SK-N-SH (cell line): ENCODE measurements around the gene PTPDC1. TPM values are rescaled to one million over a fixed set of nuclear protein-coding genes. Genes with fewer than 3 reads are reported as not detected.

ENCODE experiments used
- CTCF ChIA-PET: fragments of 300-600, 350-600 bp; formaldehyde crosslinking; extraction: SDS; loops from one replicate; lab custom pipeline; 2021; lab: Yijun Ruan, JAX
- POLR2A ChIA-PET: fragments of 350-600 bp; sonication (Branson Sonifier 250); formaldehyde crosslinking; extraction: SDS; loops from one replicate; lab custom pipeline; 2020; ENCODE audit warnings: antibody characterized with exemption, inconsistent platforms; lab: Yijun Ruan, JAX
- DNase-seq: peaks from one replicate; pipeline ENCODE4 v3.0.0; 2012
- H2AFZ ChIP-seq: fragments of 200-600 bp; sonication (generic); 2 replicates; pipeline ENCODE4 v1.8.1; 2016; ENCODE audit warnings: antibody characterized with exemption, mild to moderate bottlenecking, low read depth
- H3F3A ChIP-seq: fragments of 200-600 bp; sonication (generic); replicated peaks from 2 replicates; pipeline ENCODE3; 2016; ENCODE audit warnings: antibody characterized with exemption, mild to moderate bottlenecking; ENCODE audit not compliant: insufficient read depth
- H3K27ac ChIP-seq, 2 experiments: fragments of 200-500 bp in 1 of 2; fragments of 200-600 bp in 1 of 2; sonication (Bioruptor generic) in 1 of 2; sonication (generic), shearing (Covaris generic) in 1 of 2; 2 replicates each; pipeline versions ENCODE4 v1.5.1 to v1.6.1; 2014 to 2016; ENCODE audit warnings: low read depth in 2 of 2, inconsistent platforms in 1 of 2, low read length in 1 of 2, mild to moderate bottlenecking in 1 of 2, mixed read lengths in 1 of 2
- H3K27me3 ChIP-seq: fragments of 200-600 bp; sonication (generic), shearing (Covaris generic); 2 replicates; pipeline ENCODE4 v1.6.1; 2016; ENCODE audit warnings: mixed run types; ENCODE audit not compliant: insufficient read depth
- H3K36me3 ChIP-seq, 2 experiments: fragments of 200-500 bp in 1 of 2; fragments of 200-600 bp in 1 of 2; sonication (Bioruptor generic) in 1 of 2; sonication (generic) in 1 of 2; replicated peaks in 1 of 2; 2 replicates each; pipeline versions ENCODE3 to v1.5.1; 2014 to 2016; ENCODE audit warnings: low read length in 1 of 2, mild to moderate bottlenecking in 1 of 2; ENCODE audit not compliant: insufficient read depth in 2 of 2, control insufficient read depth in 1 of 2
- H3K4me1 ChIP-seq, 2 experiments: fragments of 200-500 bp in 1 of 2; fragments of 200-600 bp in 1 of 2; sonication (Bioruptor generic) in 1 of 2; sonication (generic), shearing (Covaris generic) in 1 of 2; 2 replicates each; pipeline versions ENCODE4 v1.5.1 to v1.6.1; 2014 to 2016; ENCODE audit warnings: low read depth in 1 of 2, low read length in 1 of 2, mixed run types in 1 of 2; ENCODE audit not compliant: insufficient read depth in 2 of 2, control insufficient read depth in 1 of 2
- H3K4me2 ChIP-seq: fragments of 200-600 bp; sonication (generic), shearing (Covaris generic); 2 replicates; pipeline ENCODE4 v1.6.1; 2017; ENCODE audit warnings: mixed run types
- H3K4me3 ChIP-seq, 2 experiments: fragments of 200-500 bp in 1 of 2; fragments of 200-600 bp in 1 of 2; sonication (Bioruptor generic) in 1 of 2; sonication (generic), shearing (Covaris generic) in 1 of 2; 2 replicates each; pipeline versions ENCODE4 v1.5.1 to v1.8.1; 2014 to 2016; ENCODE audit warnings: low read depth in 2 of 2, inconsistent platforms in 1 of 2, low read length in 1 of 2, mild to moderate bottlenecking in 1 of 2, mixed read lengths in 1 of 2, moderate library complexity in 1 of 2
- H3K79me2 ChIP-seq: fragments of 200-600 bp; sonication (generic); 2 replicates; pipeline ENCODE4 v1.8.1; 2017; ENCODE audit warnings: mild to moderate bottlenecking; ENCODE audit not compliant: insufficient read depth
- H3K9ac ChIP-seq: fragments of 200-600 bp; sonication (generic); 2 replicates; pipeline ENCODE4 v1.6.1; 2017; ENCODE audit warnings: mixed run types
- H3K9me2 ChIP-seq: fragments of 200-600 bp; sonication (generic); 2 replicates; pipeline ENCODE4 v1.6.1; 2017; ENCODE audit warnings: mixed run types
- H3K9me3 ChIP-seq: fragments of 200-600 bp; sonication (generic); 2 replicates; pipeline ENCODE4 v1.6.1; 2017; ENCODE audit warnings: mixed run types, mild to moderate bottlenecking, moderate library complexity
- H4K20me1 ChIP-seq: fragments of 200-600 bp; sonication (generic); 2 replicates; pipeline ENCODE4 v1.6.1; 2017; ENCODE audit warnings: mild to moderate bottlenecking, mixed run types; ENCODE audit not compliant: insufficient read depth
- ELF1 ChIP-seq: IDR thresholded peaks from 2 replicates; pipeline ENCODE4 v1.4.0; 2012
- EP300 ChIP-seq, 2 experiments: IDR thresholded peaks; 2 replicates each; pipeline versions ENCODE4 v1.4.0 to v1.6.1; 2012; ENCODE audit warnings: borderline replicate concordance in 1 of 2, low read depth in 1 of 2, low read length in 1 of 2
- FOXM1 ChIP-seq: IDR thresholded peaks from 2 replicates; pipeline ENCODE4 v1.4.0; 2012; ENCODE audit warnings: low read depth, mild to moderate bottlenecking
- GABPA ChIP-seq: IDR thresholded peaks from 2 replicates; pipeline ENCODE4 v1.4.0; 2012; ENCODE audit warnings: low read depth, mild to moderate bottlenecking
- NFIC ChIP-seq: IDR thresholded peaks from 2 replicates; pipeline ENCODE4 v1.4.0; 2012; ENCODE audit warnings: borderline replicate concordance
- POLR2AphosphoS5 ChIP-seq: IDR thresholded peaks from 2 replicates; pipeline ENCODE4 v1.6.1; 2012; ENCODE audit warnings: low read depth, low read length
- RAD21 ChIP-seq: IDR thresholded peaks from 2 replicates; pipeline ENCODE4 v1.6.1; 2012; ENCODE audit warnings: mild to moderate bottlenecking, low read length
- SIN3A ChIP-seq: IDR thresholded peaks from 2 replicates; pipeline ENCODE4 v1.6.1; 2012; ENCODE audit warnings: low read depth, mild to moderate bottlenecking, low read length, moderate library complexity, borderline replicate concordance
- SMC3 ChIP-seq: IDR thresholded peaks from 2 replicates; pipeline ENCODE4 v1.6.1; 2012; ENCODE audit warnings: low read depth, low read length, improper control_type of control experiment
- TCF12 ChIP-seq: IDR thresholded peaks from 2 replicates; pipeline ENCODE4 v1.4.0; 2012
- polyA plus RNA-seq, 3 experiments: library from polyadenylated mRNA; depleted of rRNA; stranded (reverse); fragments of >200 nt; gene quantifications; 2 replicates each; pipeline ENCODE4 v1.2.3, GENCODE V29; 2012
- TF ChIP-seq, protein P1 (sequence below): fragments of 150-350 bp; IDR thresholded peaks from 2 replicates; pipeline ENCODE4 v1.6.1; 2017; ENCODE audit warnings: antibody characterized with exemption, low read length, low read depth, borderline replicate concordance
- TF ChIP-seq, protein P2 (sequence below): IDR thresholded peaks from 2 replicates; pipeline ENCODE4 v1.4.0; 2012; ENCODE audit warnings: low read depth, borderline replicate concordance
- TF ChIP-seq, protein P3 (sequence below): fragments of 150-350 bp; IDR thresholded peaks from 2 replicates; pipeline ENCODE4 v1.6.1; 2016; ENCODE audit warnings: mild to moderate bottlenecking, low read depth, low read length
- TF ChIP-seq, protein P4 (sequence below): IDR thresholded peaks from 2 replicates; pipeline ENCODE4; 2012
- TF ChIP-seq, protein P5 (sequence below): IDR thresholded peaks from 2 replicates; pipeline ENCODE4 v1.4.0; 2012; ENCODE audit warnings: low read depth, borderline replicate concordance
- TF ChIP-seq, protein P6 (sequence below): IDR thresholded peaks from 2 replicates; pipeline ENCODE4 v1.4.0; 2012; ENCODE audit warnings: low read depth

PTPDC1 gene
- polyA plus RNA-seq, 1 of the 3 experiments (the other 2 are of a cell fraction), result 3.7 TPM

DNA sequence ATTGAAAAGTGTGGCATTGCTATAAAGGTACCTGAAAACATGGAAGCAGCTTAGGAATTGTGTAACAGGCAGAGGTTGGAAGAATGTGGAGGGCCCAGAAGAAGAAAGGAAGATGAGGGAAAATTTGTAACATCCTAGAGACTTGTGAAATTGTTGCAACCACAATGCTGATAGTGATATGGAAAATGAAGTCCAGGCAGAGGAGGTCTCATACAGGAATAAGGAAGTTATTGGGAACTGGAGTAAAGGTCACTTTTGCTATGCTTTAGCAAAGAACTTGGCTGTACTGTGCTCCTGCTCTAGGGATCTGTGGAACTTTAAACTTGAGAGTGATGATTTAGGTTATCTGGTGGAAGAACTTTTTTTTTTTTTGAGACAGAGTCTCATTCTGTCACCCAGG, 43.5 kb downstream of the PTPDC1 start:
- peaks cover 0 to 5% of the 10 kb centered on the region in 2 experiments for H3K36me3 ChIP-seq
- H3K79me2 ChIP-seq, result no peaks in the 10 kb centered on the region
- no peak overlapping the region for H3K4me3 ChIP-seq
- H3K27me3 ChIP-seq, result no peaks in the 10 kb centered on the region
- TF ChIP-seq, protein P1, sequence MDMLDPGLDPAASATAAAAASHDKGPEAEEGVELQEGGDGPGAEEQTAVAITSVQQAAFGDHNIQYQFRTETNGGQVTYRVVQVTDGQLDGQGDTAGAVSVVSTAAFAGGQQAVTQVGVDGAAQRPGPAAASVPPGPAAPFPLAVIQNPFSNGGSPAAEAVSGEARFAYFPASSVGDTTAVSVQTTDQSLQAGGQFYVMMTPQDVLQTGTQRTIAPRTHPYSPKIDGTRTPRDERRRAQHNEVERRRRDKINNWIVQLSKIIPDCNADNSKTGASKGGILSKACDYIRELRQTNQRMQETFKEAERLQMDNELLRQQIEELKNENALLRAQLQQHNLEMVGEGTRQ, result no peak
- TF ChIP-seq, protein P2, sequence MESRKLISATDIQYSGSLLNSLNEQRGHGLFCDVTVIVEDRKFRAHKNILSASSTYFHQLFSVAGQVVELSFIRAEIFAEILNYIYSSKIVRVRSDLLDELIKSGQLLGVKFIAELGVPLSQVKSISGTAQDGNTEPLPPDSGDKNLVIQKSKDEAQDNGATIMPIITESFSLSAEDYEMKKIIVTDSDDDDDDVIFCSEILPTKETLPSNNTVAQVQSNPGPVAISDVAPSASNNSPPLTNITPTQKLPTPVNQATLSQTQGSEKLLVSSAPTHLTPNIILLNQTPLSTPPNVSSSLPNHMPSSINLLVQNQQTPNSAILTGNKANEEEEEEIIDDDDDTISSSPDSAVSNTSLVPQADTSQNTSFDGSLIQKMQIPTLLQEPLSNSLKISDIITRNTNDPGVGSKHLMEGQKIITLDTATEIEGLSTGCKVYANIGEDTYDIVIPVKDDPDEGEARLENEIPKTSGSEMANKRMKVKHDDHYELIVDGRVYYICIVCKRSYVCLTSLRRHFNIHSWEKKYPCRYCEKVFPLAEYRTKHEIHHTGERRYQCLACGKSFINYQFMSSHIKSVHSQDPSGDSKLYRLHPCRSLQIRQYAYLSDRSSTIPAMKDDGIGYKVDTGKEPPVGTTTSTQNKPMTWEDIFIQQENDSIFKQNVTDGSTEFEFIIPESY, result no peak
- TF ChIP-seq GABPA (no peak), FOXM1 (no peak), RAD21 (no peak), TCF12 (no peak), ELF1 (no peak), POLR2AphosphoS5 (no peak), EP300 (IDR thresholded peaks at IDR 0.05; ENCODE audit: borderline replicate concordance in 1 of 2, low read depth in 1 of 2, low read length in 1 of 2) (no peak), SIN3A (no peak), NFIC (no peak), SMC3 (no peak)
- TF ChIP-seq, protein P3, sequence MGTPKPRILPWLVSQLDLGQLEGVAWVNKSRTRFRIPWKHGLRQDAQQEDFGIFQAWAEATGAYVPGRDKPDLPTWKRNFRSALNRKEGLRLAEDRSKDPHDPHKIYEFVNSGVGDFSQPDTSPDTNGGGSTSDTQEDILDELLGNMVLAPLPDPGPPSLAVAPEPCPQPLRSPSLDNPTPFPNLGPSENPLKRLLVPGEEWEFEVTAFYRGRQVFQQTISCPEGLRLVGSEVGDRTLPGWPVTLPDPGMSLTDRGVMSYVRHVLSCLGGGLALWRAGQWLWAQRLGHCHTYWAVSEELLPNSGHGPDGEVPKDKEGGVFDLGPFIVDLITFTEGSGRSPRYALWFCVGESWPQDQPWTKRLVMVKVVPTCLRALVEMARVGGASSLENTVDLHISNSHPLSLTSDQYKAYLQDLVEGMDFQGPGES, result no peak
- TF ChIP-seq, protein P4, sequence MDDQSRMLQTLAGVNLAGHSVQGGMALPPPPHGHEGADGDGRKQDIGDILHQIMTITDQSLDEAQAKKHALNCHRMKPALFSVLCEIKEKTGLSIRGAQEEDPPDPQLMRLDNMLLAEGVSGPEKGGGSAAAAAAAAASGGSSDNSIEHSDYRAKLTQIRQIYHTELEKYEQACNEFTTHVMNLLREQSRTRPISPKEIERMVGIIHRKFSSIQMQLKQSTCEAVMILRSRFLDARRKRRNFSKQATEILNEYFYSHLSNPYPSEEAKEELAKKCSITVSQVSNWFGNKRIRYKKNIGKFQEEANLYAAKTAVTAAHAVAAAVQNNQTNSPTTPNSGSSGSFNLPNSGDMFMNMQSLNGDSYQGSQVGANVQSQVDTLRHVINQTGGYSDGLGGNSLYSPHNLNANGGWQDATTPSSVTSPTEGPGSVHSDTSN, result no peak
- TF ChIP-seq, protein P5, sequence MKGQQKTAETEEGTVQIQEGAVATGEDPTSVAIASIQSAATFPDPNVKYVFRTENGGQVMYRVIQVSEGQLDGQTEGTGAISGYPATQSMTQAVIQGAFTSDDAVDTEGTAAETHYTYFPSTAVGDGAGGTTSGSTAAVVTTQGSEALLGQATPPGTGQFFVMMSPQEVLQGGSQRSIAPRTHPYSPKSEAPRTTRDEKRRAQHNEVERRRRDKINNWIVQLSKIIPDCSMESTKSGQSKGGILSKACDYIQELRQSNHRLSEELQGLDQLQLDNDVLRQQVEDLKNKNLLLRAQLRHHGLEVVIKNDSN, result no peak
- TF ChIP-seq, protein P6, sequence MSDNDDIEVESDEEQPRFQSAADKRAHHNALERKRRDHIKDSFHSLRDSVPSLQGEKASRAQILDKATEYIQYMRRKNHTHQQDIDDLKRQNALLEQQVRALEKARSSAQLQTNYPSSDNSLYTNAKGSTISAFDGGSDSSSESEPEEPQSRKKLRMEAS, result no peak
- H3K4me2 ChIP-seq, result no peak overlapping the region
- H3K4me1 ChIP-seq, result no peaks in the 10 kb centered on the region
- no peak overlapping the region for H2AFZ ChIP-seq
- peaks cover 13% of the 10 kb centered on the region; the same call in 1 of the 2 replicates for H3K9me3 ChIP-seq
- no peak for DNase-seq
- H4K20me1 ChIP-seq, result no peaks in the 10 kb centered on the region
- H3K27ac ChIP-seq, result no peak overlapping the region
- no peak overlapping the region for H3K9ac ChIP-seq
- no peaks in the 10 kb centered on the region for H3K9me2 ChIP-seq
- CTCF ChIA-PET, result no interaction called here
- POLR2A ChIA-PET, result no interaction called here
- no peaks in the 10 kb centered on the region for H3F3A ChIP-seq
